Loucy (cell line): ENCODE measurements around the gene PDE4D.

Experiments used
- H2AFZ ChIP-seq: fragments of 200-600 bp; sonication (generic); 2 replicates; pipeline ENCODE4 v1.6.0; 2016; ENCODE audit warnings: antibody characterized with exemption, mild to moderate bottlenecking, low read length, moderate library complexity
- H3F3A ChIP-seq: fragments of 200-600 bp; 2 replicates; pipeline ENCODE4 v1.6.0; 2016; ENCODE audit warnings: antibody characterized with exemption, low read depth, mild to moderate bottlenecking
- H3K27me3 ChIP-seq: fragments of 200-600 bp; sonication (generic); 2 replicates; pipeline ENCODE4 v1.6.1; 2014; ENCODE audit warnings: low read length, mild to moderate bottlenecking; ENCODE audit not compliant: insufficient read depth, poor library complexity, severe bottlenecking
- H3K36me3 ChIP-seq: fragments of 200-600 bp; sonication (generic); 2 replicates; pipeline ENCODE4 v1.6.1; 2016; ENCODE audit warnings: low read length; ENCODE audit not compliant: insufficient read depth
- H3K4me1 ChIP-seq: fragments of 200-600 bp; sonication (generic); 2 replicates; pipeline ENCODE4 v1.5.1; 2014; ENCODE audit warnings: low read length, mild to moderate bottlenecking; ENCODE audit not compliant: insufficient read depth, poor library complexity, severe bottlenecking
- H3K4me2 ChIP-seq: fragments of 200-600 bp; sonication (generic); 2 replicates; pipeline ENCODE4 v1.6.0; 2014; ENCODE audit warnings: antibody characterized with exemption, low read length, low read depth, mild to moderate bottlenecking; ENCODE audit not compliant: poor library complexity, severe bottlenecking
- H3K4me3 ChIP-seq: fragments of 200-600 bp; sonication (generic); 2 replicates; pipeline ENCODE4 v1.5.1; 2014; ENCODE audit warnings: low read length, mild to moderate bottlenecking, mixed read lengths; ENCODE audit not compliant: poor library complexity, severe bottlenecking
- H3K79me2 ChIP-seq: fragments of 200-600 bp; sonication (generic); 2 replicates; pipeline ENCODE4 v1.6.1; 2014; ENCODE audit warnings: low read length; ENCODE audit not compliant: insufficient read depth
- H3K9ac ChIP-seq: fragments of 200-600 bp; sonication (generic); 2 replicates; pipeline ENCODE4 v1.6.0; 2014; ENCODE audit warnings: mild to moderate bottlenecking, low read depth, low read length, moderate library complexity; ENCODE audit not compliant: poor library complexity, severe bottlenecking
- H3K9me2 ChIP-seq: fragments of 200-600 bp; sonication (generic); replicated peaks from 2 replicates; pipeline ENCODE4 v1.6.1; 2016; ENCODE audit warnings: low read depth, low read length, mixed read lengths
- H3K9me3 ChIP-seq: fragments of 200-600 bp; sonication (generic); 2 replicates; pipeline ENCODE4 v1.6.1; 2014; ENCODE audit warnings: mild to moderate bottlenecking, antibody characterized with exemption, low read length, low read depth; ENCODE audit not compliant: insufficient read depth
- H4K20me1 ChIP-seq: fragments of 200-600 bp; sonication (generic); 2 replicates; pipeline ENCODE4 v1.6.0; 2014; ENCODE audit warnings: antibody characterized with exemption, low read length, mild to moderate bottlenecking; ENCODE audit not compliant: insufficient read depth, poor library complexity, severe bottlenecking
- EZH2phosphoT487 ChIP-seq: fragments of 200-600 bp; IDR thresholded peaks from 2 replicates; pipeline ENCODE4 v1.6.1; 2018; ENCODE audit warnings: antibody characterized with exemption, mild to moderate bottlenecking, moderate library complexity, borderline replicate concordance
- TF ChIP-seq, protein P1 (sequence below): fragments of 200-600 bp; sonication (generic); conservative IDR thresholded peaks from 2 replicates; pipeline ENCODE4 v1.5.1; 2014; ENCODE audit warnings: mild to moderate bottlenecking, antibody characterized with exemption, low read length

PDE4D gene

DNA sequence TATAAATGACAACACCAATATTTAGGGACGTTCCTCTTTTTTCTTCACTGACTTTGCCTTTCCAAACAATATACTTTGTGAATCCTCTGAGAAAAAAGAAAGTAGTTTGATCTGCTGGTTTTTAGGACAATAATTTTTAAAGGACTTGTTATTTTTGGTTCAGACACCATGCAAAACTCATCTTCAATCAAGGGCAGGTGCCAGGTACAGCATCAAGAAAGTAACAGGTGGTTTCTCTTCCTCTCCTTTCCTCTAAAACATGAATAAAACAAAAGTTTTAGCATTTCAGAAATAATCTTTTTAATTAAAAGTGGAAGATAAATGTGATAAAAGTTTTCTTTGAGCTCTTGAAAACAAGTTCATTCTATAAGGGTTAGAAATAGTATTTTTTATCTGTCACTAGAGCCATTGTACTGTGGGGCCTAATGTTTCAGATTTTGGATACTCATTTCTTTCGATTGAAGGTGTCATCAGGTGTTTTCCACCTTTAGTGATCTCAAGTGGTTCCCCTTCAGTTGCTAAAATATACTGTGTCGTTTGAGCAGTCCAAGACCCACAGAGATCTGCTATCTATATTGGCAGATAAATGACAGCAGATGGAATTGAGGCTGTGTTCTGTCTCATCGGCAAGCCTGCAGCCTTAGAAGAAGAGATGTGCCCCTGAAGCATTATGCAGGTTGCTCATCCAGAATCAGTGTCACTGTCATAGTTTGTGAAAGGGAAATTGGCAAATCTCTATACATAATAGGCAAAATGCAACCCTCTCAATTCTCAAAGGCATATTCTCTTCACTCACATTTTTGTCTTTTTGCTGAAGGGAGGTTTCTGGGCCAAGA, 499.7 kb downstream of the PDE4D start:
- H3K27me3 ChIP-seq, result no peaks in the 10 kb centered on the region
- no peaks in the 10 kb centered on the region for H3K36me3 ChIP-seq
- H3K4me1 ChIP-seq, result no peaks in the 10 kb centered on the region
- no peak overlapping the region for H3K9ac ChIP-seq
- no peaks in the 10 kb centered on the region for H3K9me2 ChIP-seq
- no peaks in the 10 kb centered on the region for H3K79me2 ChIP-seq
- TF ChIP-seq, protein P1, sequence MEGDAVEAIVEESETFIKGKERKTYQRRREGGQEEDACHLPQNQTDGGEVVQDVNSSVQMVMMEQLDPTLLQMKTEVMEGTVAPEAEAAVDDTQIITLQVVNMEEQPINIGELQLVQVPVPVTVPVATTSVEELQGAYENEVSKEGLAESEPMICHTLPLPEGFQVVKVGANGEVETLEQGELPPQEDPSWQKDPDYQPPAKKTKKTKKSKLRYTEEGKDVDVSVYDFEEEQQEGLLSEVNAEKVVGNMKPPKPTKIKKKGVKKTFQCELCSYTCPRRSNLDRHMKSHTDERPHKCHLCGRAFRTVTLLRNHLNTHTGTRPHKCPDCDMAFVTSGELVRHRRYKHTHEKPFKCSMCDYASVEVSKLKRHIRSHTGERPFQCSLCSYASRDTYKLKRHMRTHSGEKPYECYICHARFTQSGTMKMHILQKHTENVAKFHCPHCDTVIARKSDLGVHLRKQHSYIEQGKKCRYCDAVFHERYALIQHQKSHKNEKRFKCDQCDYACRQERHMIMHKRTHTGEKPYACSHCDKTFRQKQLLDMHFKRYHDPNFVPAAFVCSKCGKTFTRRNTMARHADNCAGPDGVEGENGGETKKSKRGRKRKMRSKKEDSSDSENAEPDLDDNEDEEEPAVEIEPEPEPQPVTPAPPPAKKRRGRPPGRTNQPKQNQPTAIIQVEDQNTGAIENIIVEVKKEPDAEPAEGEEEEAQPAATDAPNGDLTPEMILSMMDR, result no peak
- no peak for TF ChIP-seq EZH2phosphoT487
- no peaks in the 10 kb centered on the region for H4K20me1 ChIP-seq
- no peak overlapping the region for H3K4me2 ChIP-seq
- H2AFZ ChIP-seq, result no peak overlapping the region
- H3K9me3 ChIP-seq, result no peaks in the 10 kb centered on the region
- no peaks in the 10 kb centered on the region for H3F3A ChIP-seq
- no peak overlapping the region for H3K4me3 ChIP-seq

DNA sequence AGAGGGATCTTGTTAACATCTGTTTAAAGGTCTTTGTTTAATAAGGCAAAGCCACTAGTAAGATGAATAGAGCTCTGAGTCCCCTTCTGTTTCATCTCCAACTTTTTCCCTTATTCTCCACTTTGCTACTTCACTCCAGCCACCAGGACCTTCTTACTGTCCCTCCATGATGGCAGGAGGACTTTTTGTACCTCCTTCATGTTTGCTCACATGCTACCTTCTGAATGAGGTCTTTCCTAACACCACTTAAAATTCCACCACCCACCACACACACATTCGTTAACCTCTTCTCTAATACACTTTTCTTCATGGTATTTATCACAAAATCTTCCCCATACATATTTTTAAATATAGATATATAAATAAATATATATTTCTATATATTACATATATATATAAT, 501.9 kb downstream of the PDE4D start:
- Histone ChIP-seq H3K36me3 (no peaks in the 10 kb centered on the region), H4K20me1 (no peaks in the 10 kb centered on the region), H3K4me2 (no peak overlapping the region), H3K27me3 (no peaks in the 10 kb centered on the region), H3K9me2 (no peaks in the 10 kb centered on the region), H3K4me3 (no peak overlapping the region), H3K79me2 (no peaks in the 10 kb centered on the region), H2AFZ (0 out of 2 replicates have a peak overlapping the region, but pooled peaks have one; percentile 1), H3K9me3 (no peaks in the 10 kb centered on the region), H3F3A (no peaks in the 10 kb centered on the region), H3K9ac (no peak overlapping the region), H3K4me1 (no peaks in the 10 kb centered on the region)
- TF ChIP-seq, protein P1, result no peak
- TF ChIP-seq EZH2phosphoT487, result no peak

DNA sequence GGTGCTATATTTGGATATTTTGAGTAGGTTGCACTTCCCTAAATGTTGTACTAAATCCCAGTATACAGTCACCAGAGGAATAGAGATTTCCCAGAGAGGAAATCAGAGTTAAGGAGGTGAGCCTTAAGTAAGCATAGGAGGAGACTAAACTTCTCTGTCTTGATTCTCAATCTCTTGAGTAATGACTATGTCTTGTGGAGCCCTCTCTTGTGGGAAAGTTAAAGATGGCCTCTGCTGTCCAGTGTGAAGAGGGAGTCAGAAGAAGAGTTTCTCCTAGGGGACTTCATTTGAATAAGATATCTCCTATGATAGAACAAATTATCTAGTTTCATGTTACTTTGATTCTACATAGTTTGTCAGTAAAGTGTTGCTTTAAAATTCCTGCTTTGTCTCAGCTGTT, 502.5 kb downstream of the PDE4D start:
- H3K4me2 ChIP-seq, result no peak overlapping the region
- H3K79me2 ChIP-seq, result no peaks in the 10 kb centered on the region
- no peaks in the 10 kb centered on the region for H3F3A ChIP-seq
- no peaks in the 10 kb centered on the region for H3K27me3 ChIP-seq
- TF ChIP-seq, protein P1, result no peak
- TF ChIP-seq EZH2phosphoT487, result no peak
- no peaks in the 10 kb centered on the region for H3K4me1 ChIP-seq
- no peaks in the 10 kb centered on the region for H3K36me3 ChIP-seq
- H3K9me2 ChIP-seq, result no peaks in the 10 kb centered on the region
- no peaks in the 10 kb centered on the region for H4K20me1 ChIP-seq
- 0 out of 2 replicates have a peak overlapping the region, but pooled peaks have one; percentile 1 for H2AFZ ChIP-seq
- H3K9ac ChIP-seq, result no peak overlapping the region
- no peak overlapping the region for H3K4me3 ChIP-seq
- no peaks in the 10 kb centered on the region for H3K9me3 ChIP-seq
